SK-N-SH treated with all-trans-retinoic acid at 6 μM for 48 hours (cell line): ENCODE data around the gene TBX1.
A peak's percentile ranks its signal among the peaks of the same experiment; 100 is the strongest.

ENCODE experiments used
- ATAC-seq: fragments of 200-7000 bp; cut with Tn5 transposase; 3 replicates; pipeline ENCODE4 v1.9.1; 2020; ENCODE audit warnings: mild to moderate bottlenecking, moderate library complexity
- ARNTL ChIP-seq: fragments of 450-650 bp; formaldehyde crosslinking; IDR thresholded peaks from 2 replicates; pipeline ENCODE4 v1.5.0; 2020; ENCODE audit warnings: low read depth, mild to moderate bottlenecking, moderate library complexity, borderline replicate concordance
- BACH2 ChIP-seq: fragments of 250-450 bp; sonication (Bioruptor Pico); IDR thresholded peaks from 2 replicates; pipeline ENCODE4 v1.9.0; 2021; ENCODE audit warnings: mild to moderate bottlenecking, borderline replicate concordance
- CSDC2 ChIP-seq: fragments of 250-450 bp; sonication (Bioruptor Pico); IDR thresholded peaks from 2 replicates; pipeline ENCODE4 v1.5.0; 2020; ENCODE audit warnings: mild to moderate bottlenecking, moderate library complexity
- ESRRG ChIP-seq: fragments of 250-450 bp; sonication (Bioruptor Pico); IDR thresholded peaks from 2 replicates; pipeline ENCODE4 v1.6.1; 2021; ENCODE audit warnings: mild to moderate bottlenecking
- GLIS3 ChIP-seq: fragments of 250-450 bp; sonication (Bioruptor Pico); IDR thresholded peaks from 2 replicates; pipeline ENCODE4 v1.5.0; 2020; ENCODE audit warnings: mild to moderate bottlenecking, moderate library complexity
- ISL1 ChIP-seq: fragments of 250-450 bp; sonication (Bioruptor Pico); IDR thresholded peaks from 2 replicates; pipeline ENCODE4 v2.1.2; 2022; ENCODE audit warnings: mild to moderate bottlenecking, moderate library complexity
- OSR1 ChIP-seq: fragments of 250-450 bp; sonication (Bioruptor Pico); IDR thresholded peaks from 2 replicates; pipeline ENCODE4 v1.8.0; 2022; ENCODE audit warnings: moderate library complexity, mild to moderate bottlenecking, inconsistent platforms
- PPARA ChIP-seq: fragments of 250-450 bp; sonication (Bioruptor Pico); IDR thresholded peaks from 2 replicates; pipeline ENCODE4 v1.5.0; 2020; ENCODE audit warnings: mild to moderate bottlenecking, borderline replicate concordance
- RARB ChIP-seq: fragments of 250-450 bp; sonication (Bioruptor Pico); IDR thresholded peaks from 2 replicates; pipeline ENCODE4 v1.8.0; 2021; ENCODE audit warnings: mild to moderate bottlenecking, moderate library complexity
- SNAI2 ChIP-seq: fragments of 250-450 bp; sonication (Bioruptor Pico); IDR thresholded peaks from 2 replicates; pipeline ENCODE4 v1.5.0; 2020; ENCODE audit warnings: mild to moderate bottlenecking, moderate library complexity
- TCF4 ChIP-seq: fragments of 250-450 bp; sonication (Bioruptor Pico); IDR thresholded peaks from 2 replicates; pipeline ENCODE4 v1.8.0; 2021; ENCODE audit warnings: mild to moderate bottlenecking, moderate library complexity, borderline replicate concordance
- TOX ChIP-seq: fragments of 250-450 bp; sonication (Bioruptor Pico); IDR thresholded peaks from 2 replicates; pipeline ENCODE4 v1.8.0; 2021; ENCODE audit warnings: mild to moderate bottlenecking, moderate library complexity, borderline replicate concordance
- ZC3H10 ChIP-seq: fragments of 250-450 bp; sonication (Bioruptor Pico); IDR thresholded peaks from 2 replicates; pipeline ENCODE4 v1.5.1; 2021; ENCODE audit warnings: mild to moderate bottlenecking, moderate library complexity
- ZFP3 ChIP-seq: fragments of 250-450 bp; sonication (Bioruptor Pico); IDR thresholded peaks from 2 replicates; pipeline ENCODE4 v1.5.0; 2020; ENCODE audit warnings: mild to moderate bottlenecking, moderate library complexity
- ZFP30 ChIP-seq: fragments of 450-650 bp; formaldehyde crosslinking; IDR thresholded peaks from 2 replicates; pipeline ENCODE4 v1.5.0; 2022; ENCODE audit warnings: mild to moderate bottlenecking, moderate library complexity
- ZNF565 ChIP-seq: fragments of 450-650 bp; formaldehyde crosslinking; conservative IDR thresholded peaks from 2 replicates; pipeline ENCODE4 v1.5.0; 2020; ENCODE audit warnings: low read depth, mild to moderate bottlenecking, moderate library complexity
- ZNF70 ChIP-seq: fragments of 450-650 bp; formaldehyde crosslinking; IDR thresholded peaks from 2 replicates; pipeline ENCODE4 v1.5.0; 2020; ENCODE audit warnings: mild to moderate bottlenecking, moderate library complexity
- ZNF8 ChIP-seq: fragments of 450-650 bp; formaldehyde crosslinking; IDR thresholded peaks from 2 replicates; pipeline ENCODE4 v1.5.0; 2020; ENCODE audit warnings: mild to moderate bottlenecking, moderate library complexity
- TF ChIP-seq, protein P1 (sequence below): fragments of 250-450 bp; sonication (Bioruptor Pico); IDR thresholded peaks from 2 replicates; pipeline ENCODE4 v1.5.1; 2021; ENCODE audit warnings: mild to moderate bottlenecking, moderate library complexity
- TF ChIP-seq, protein P2 (sequence below): fragments of 250-450 bp; sonication (Bioruptor Pico); IDR thresholded peaks from 2 replicates; pipeline ENCODE4 v1.5.0; 2020; ENCODE audit warnings: mild to moderate bottlenecking, moderate library complexity
- TF ChIP-seq, protein P3 (sequence below): fragments of 250-450 bp; sonication (Bioruptor Pico); IDR thresholded peaks from 2 replicates; pipeline ENCODE4 v1.8.0; 2020; ENCODE audit warnings: mild to moderate bottlenecking, moderate library complexity, borderline replicate concordance
- TF ChIP-seq, protein P4 (sequence below): fragments of 250-450 bp; sonication (Bioruptor Pico); IDR thresholded peaks from 2 replicates; pipeline ENCODE4 v1.8.0; 2021; ENCODE audit warnings: low read depth, mild to moderate bottlenecking, moderate library complexity, borderline replicate concordance

TBX1 gene

DNA sequence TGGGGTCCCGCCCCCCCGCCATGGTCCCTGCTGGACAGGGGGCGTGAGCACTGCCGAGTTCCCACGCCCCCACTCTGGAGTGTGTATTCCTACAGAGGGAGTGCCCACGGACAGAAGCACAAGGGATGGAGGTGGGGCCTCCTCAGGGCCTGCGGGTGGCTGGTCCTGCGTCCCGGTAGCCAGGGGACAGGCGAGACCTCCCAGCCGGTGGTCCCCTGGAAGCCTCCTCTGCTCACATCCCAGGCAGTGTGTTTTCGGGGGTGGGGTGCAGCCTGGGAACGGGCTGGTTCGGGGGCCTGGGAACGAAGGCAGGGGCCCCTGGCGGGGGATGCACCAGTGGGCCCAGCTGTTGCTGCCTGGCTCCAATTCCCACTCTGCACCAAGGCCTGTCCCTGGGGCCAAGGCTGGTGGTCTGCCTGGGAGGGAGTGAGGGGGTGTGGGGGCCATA is 21.1 kb upstream of the TBX1 start:
- no peak for ATAC-seq
- TF ChIP-seq, protein P1, sequence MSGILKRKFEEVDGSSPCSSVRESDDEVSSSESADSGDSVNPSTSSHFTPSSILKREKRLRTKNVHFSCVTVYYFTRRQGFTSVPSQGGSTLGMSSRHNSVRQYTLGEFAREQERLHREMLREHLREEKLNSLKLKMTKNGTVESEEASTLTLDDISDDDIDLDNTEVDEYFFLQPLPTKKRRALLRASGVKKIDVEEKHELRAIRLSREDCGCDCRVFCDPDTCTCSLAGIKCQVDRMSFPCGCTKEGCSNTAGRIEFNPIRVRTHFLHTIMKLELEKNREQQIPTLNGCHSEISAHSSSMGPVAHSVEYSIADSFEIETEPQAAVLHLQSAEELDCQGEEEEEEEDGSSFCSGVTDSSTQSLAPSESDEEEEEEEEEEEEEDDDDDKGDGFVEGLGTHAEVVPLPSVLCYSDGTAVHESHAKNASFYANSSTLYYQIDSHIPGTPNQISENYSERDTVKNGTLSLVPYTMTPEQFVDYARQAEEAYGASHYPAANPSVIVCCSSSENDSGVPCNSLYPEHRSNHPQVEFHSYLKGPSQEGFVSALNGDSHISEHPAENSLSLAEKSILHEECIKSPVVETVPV (CRISPR knock-in tag), result no peak
- TF ChIP-seq ZNF565 (CRISPR knock-in tag) (no peak), ZNF8 (CRISPR knock-in tag) (no peak)

DNA sequence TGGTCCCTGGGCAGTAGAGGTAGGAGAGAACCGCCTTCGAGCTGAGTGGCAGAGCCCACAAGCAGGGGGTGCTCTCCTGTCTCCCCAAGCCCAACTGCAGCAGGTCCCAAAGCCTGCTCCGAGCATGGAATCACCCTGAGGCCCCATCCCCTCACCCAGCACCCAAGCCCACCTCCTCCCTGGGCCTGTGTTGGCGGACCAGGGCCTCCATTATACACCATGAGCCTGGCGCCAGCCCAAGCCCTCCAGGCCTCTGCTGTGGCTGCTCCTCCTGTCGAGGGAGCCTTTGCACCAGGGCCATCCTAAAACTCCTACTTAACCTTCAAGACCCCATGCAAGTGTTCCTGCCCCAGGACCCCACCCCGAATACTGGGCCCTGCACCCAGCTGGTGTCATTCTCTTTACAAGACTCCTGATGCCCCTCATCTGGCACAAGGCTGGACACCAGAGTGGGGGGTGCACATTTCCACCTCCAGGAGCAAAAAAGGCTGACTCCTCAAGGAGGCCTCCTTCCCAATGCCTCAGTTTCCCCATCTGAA is 20.6 kb upstream of the TBX1 start:
- no peak for ATAC-seq
- peak; percentile 87 for TF ChIP-seq ZFP3 (CRISPR knock-in tag)
- TF ChIP-seq, protein P1 (CRISPR knock-in tag), result no peak

DNA sequence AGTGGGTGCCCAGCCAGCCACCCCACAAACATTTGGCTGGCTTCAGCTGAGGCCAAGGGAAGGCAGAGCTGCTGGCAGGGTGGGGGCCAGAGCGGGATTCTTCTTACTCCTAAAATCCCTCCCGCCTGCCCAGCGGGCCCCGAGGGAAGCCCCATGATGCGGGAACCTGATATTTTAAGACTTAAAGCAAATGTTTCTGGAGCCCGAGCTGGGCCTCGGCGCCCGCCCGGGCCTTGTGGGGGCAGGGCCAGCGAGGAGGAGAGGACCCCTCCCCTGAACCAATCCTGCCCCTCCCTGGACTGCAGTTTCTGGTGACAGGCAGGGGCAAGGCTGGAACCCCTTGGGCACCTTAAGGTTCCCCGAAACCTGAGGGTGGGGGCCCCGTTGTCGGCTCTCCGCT is 20.0 kb upstream of the TBX1 start:
- ATAC-seq, result no peak
- TF ChIP-seq BACH2, result no peak
- no peak for TF ChIP-seq ZC3H10
- no peak for TF ChIP-seq CSDC2 (CRISPR knock-in tag)
- TF ChIP-seq ARNTL (CRISPR knock-in tag), result no peak
- no peak for TF ChIP-seq ISL1 (CRISPR knock-in tag)
- TF ChIP-seq ZFP30 (CRISPR knock-in tag), result no peak
- no peak for TF ChIP-seq OSR1 (CRISPR knock-in tag)
- TF ChIP-seq TCF4, result no peak
- no peak for TF ChIP-seq ZNF565 (CRISPR knock-in tag)
- TF ChIP-seq RARB (CRISPR knock-in tag), result no peak
- TF ChIP-seq SNAI2 (CRISPR knock-in tag), result no peak
- TF ChIP-seq TOX, result no peak
- TF ChIP-seq PPARA (CRISPR knock-in tag), result no peak
- no peak for TF ChIP-seq ZFP3 (CRISPR knock-in tag)

DNA sequence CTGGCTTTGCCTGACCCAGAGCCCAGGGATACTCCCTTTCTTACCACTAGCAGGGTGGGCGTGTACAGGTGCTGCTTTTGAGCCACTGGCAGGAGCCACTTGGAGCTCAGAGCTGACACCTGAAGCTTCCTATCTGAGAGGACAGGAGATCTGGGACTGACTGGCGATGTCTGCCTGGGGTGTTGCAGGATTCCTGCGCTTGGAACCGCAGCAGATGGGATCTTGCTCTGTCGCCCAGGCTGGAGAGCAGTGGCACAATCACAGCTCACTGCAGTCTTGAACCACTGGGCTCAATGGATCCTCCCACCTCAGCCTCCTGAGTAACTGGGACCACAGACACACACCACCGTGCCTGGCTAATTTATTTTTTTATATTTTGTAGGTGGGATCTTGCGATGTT is 19.5 kb upstream of the TBX1 start:
- no peak for TF ChIP-seq GLIS3 (CRISPR knock-in tag)
- ATAC-seq, result no peak

DNA sequence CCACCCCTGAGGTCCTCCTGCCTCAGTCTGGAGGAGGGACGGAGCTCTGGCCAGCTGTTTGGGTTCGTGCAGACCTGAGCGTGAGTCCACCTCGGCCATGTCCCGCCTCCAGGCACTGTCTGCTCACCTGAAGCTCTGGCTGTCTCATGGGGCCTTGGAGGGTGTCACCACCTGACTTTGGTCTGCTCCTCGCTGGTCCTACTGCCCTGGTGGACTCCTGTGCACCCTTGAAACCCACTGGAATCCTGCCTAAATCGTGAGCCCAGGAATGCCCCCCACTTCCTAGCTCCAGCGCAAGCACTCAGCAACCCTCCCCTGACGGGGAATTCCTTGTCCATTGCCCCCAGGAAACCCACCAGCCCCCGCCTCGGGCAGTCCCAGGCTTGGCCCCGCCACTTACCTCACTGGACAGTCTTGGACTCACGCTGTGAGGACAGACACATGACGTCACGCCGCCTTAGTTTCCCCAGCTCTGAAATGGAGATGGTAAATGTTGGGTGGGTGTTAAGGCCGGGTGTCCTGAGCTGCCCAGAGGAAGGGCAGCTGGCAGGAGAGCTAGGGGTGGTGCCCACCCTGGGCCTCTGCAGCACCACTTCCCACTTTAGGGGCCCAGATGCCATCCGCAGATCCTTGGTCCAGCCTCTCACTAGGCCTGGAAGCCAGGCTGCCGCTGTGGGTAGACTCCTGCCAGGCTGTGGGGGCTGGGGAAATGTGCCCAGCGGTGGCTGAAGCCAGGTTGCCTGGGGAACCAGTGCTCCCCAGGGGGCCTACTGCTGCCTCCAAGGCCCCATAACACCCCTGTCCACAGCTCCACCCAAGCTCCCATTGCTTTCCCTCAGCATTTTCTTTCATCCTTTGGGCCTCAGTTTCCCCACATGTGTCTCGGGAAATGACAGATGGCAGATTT is 18.2 kb upstream of the TBX1 start:
- ATAC-seq, result no peak
- TF ChIP-seq TCF4, result no peak
- TF ChIP-seq ZC3H10, result no peak
- no peak for TF ChIP-seq ARNTL (CRISPR knock-in tag)
- no peak for TF ChIP-seq RARB (CRISPR knock-in tag)
- no peak for TF ChIP-seq ZNF8 (CRISPR knock-in tag)
- TF ChIP-seq TOX, result no peak
- TF ChIP-seq ZFP30 (CRISPR knock-in tag), result no peak
- TF ChIP-seq SNAI2 (CRISPR knock-in tag), result no peak
- TF ChIP-seq, protein P1 (CRISPR knock-in tag), result no peak
- no peak for TF ChIP-seq OSR1 (CRISPR knock-in tag)
- no peak for TF ChIP-seq ESRRG
- no peak for TF ChIP-seq BACH2
- TF ChIP-seq, protein P2, sequence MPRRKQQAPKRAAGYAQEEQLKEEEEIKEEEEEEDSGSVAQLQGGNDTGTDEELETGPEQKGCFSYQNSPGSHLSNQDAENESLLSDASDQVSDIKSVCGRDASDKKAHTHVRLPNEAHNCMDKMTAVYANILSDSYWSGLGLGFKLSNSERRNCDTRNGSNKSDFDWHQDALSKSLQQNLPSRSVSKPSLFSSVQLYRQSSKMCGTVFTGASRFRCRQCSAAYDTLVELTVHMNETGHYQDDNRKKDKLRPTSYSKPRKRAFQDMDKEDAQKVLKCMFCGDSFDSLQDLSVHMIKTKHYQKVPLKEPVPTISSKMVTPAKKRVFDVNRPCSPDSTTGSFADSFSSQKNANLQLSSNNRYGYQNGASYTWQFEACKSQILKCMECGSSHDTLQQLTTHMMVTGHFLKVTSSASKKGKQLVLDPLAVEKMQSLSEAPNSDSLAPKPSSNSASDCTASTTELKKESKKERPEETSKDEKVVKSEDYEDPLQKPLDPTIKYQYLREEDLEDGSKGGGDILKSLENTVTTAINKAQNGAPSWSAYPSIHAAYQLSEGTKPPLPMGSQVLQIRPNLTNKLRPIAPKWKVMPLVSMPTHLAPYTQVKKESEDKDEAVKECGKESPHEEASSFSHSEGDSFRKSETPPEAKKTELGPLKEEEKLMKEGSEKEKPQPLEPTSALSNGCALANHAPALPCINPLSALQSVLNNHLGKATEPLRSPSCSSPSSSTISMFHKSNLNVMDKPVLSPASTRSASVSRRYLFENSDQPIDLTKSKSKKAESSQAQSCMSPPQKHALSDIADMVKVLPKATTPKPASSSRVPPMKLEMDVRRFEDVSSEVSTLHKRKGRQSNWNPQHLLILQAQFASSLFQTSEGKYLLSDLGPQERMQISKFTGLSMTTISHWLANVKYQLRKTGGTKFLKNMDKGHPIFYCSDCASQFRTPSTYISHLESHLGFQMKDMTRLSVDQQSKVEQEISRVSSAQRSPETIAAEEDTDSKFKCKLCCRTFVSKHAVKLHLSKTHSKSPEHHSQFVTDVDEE (CRISPR knock-in tag), result no peak
- no peak for TF ChIP-seq ISL1 (CRISPR knock-in tag)
- TF ChIP-seq, protein P3, sequence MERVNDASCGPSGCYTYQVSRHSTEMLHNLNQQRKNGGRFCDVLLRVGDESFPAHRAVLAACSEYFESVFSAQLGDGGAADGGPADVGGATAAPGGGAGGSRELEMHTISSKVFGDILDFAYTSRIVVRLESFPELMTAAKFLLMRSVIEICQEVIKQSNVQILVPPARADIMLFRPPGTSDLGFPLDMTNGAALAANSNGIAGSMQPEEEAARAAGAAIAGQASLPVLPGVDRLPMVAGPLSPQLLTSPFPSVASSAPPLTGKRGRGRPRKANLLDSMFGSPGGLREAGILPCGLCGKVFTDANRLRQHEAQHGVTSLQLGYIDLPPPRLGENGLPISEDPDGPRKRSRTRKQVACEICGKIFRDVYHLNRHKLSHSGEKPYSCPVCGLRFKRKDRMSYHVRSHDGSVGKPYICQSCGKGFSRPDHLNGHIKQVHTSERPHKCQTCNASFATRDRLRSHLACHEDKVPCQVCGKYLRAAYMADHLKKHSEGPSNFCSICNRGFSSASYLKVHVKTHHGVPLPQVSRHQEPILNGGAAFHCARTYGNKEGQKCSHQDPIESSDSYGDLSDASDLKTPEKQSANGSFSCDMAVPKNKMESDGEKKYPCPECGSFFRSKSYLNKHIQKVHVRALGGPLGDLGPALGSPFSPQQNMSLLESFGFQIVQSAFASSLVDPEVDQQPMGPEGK, result no peak
- no peak for TF ChIP-seq CSDC2 (CRISPR knock-in tag)
- TF ChIP-seq, protein P4, sequence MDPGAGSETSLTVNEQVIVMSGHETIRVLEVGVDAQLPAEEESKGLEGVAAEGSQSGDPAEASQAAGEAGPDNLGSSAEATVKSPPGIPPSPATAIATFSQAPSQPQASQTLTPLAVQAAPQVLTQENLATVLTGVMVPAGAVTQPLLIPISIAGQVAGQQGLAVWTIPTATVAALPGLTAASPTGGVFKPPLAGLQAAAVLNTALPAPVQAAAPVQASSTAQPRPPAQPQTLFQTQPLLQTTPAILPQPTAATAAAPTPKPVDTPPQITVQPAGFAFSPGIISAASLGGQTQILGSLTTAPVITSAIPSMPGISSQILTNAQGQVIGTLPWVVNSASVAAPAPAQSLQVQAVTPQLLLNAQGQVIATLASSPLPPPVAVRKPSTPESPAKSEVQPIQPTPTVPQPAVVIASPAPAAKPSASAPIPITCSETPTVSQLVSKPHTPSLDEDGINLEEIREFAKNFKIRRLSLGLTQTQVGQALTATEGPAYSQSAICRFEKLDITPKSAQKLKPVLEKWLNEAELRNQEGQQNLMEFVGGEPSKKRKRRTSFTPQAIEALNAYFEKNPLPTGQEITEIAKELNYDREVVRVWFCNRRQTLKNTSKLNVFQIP (CRISPR knock-in tag), result no peak
- no peak for TF ChIP-seq ZNF70 (CRISPR knock-in tag)
